Mucosa of descending colon (tissue), 3 donors: ENCODE data around the gene ZNG1F. TPM values are rescaled to one million over a fixed set of nuclear protein-coding genes. Genes with fewer than 3 reads are reported as not detected.
"Not testable (repeated sequence)": the region's sequence is repeated elsewhere in the genome, so short reads cannot be mapped to it uniquely, and the experiment has no call there.

Source experiments
- ATAC-seq: fragments of 200-7000 bp; cut with Tn5 transposase; one replicate; pipeline ENCODE4 v1.9.1; 2020; ENCODE audit warnings: mild to moderate bottlenecking, moderate library complexity
- DNase-seq, 3 donors: peaks; one replicate each; pipeline ENCODE4 v3.0.0-alpha.2; 2020
- H3K36me3 ChIP-seq: fragments of 200-600 bp; one replicate; pipeline ENCODE4 v1.8.0; 2021; ENCODE audit warnings: low read depth, mild to moderate bottlenecking
- H3K4me1 ChIP-seq: fragments of 200-600 bp; one replicate; pipeline ENCODE4 v1.8.0; 2021; ENCODE audit warnings: low read depth, mild to moderate bottlenecking
- H3K4me3 ChIP-seq: fragments of 200-600 bp; one replicate; pipeline ENCODE4 v1.8.0; 2021; ENCODE audit warnings: mild to moderate bottlenecking
- H3K9me3 ChIP-seq: fragments of 200-600 bp; one replicate; pipeline ENCODE4 v1.8.0; 2021; ENCODE audit warnings: mild to moderate bottlenecking
- intact Hi-C, 2 donors: fragments of 100-400 bp; cut with DNase I in 1 of 2; cut with micrococcal nuclease in 1 of 2; formaldehyde crosslinking; loops; one replicate each; pipeline versions ENCODE4 v1.11.0 to v1.11.1; 2022; cut with DNase I, micrococcal nuclease
- total RNA-seq, 3 donors: library from RNA; stranded (reverse); fragmentation: NEBNext Ultra II Directional in 2 of 3; extraction: Animal tissue kit (Norgen Biotek cat#: 25700) in 2 of 3; gene quantifications; one replicate each; pipeline versions ENCODE4 v1.2.1 to v1.2.4, GENCODE V29; 2021 to 2023
- donor health status: DM: no; HTN: no; CAD: no; lungs with moderate emphysema.
- donor health status: DM: no; HTN: no; CAD: no.
- donor health status: DM: no; HTN: yes; CAD: no.

The ZNG1F gene
- total RNA-seq, 3 donors from 2014 or later: 7.4 to 14.2 (median 10.8) TPM

DNA sequence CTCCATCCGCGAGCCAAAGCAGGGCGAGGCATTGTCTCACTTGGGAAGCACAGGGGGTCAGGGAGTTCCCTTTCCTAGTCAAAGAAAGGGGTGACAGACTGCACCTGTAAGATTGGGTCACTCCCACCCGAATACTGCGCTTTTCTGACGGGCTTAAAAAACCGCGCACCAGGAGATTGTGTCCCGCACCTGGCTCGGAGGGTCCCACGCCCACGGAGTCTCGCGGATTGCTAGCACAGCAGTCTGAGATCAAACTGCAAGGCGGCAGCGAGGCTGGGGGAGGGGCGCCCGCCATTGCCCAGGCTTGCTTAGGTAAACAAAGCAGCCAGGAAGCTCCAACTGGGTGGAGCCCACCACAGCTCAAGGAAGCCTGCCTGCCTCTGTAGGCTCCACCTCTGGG is 39.0 kb downstream of the ZNG1F start:
- H3K4me3 ChIP-seq, ATAC-seq, H3K36me3 ChIP-seq, H3K9me3 ChIP-seq, intact Hi-C loops, H3K4me1 ChIP-seq: not testable (repeated sequence)
- DNase-seq: peak in 2 of 3 donors; percentile 3 to 26

DNA sequence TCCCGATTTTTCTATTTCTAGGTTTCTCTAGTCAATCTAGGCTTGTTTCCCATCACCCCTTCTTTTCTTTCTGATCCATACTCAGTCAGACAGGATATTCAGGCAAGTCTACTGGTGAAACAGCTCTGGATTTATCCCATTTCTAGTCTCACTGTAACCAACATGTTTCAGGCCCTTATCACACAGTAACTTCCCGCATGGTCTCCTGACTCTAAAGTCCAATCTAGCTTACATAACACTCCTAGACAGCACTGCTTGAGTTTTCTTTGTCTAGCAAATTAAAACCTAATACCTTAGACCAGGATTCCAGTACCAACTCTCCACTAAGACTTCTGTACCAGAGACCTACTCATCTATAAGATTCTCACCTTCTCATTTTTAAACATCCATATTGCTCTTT is 47.2 kb downstream of the ZNG1F start:
- DNase-seq, H3K9me3 ChIP-seq, H3K4me3 ChIP-seq, ATAC-seq, H3K36me3 ChIP-seq, H3K4me1 ChIP-seq, intact Hi-C loops: not testable (repeated sequence)

- intact Hi-C loops, H3K36me3 ChIP-seq, H3K4me3 ChIP-seq, H3K4me1 ChIP-seq, DNase-seq, H3K9me3 ChIP-seq, ATAC-seq: not testable (repeated sequence)
Observed at GRCh38 chr9:41128581-41128980, 60.5 kb downstream of the ZNG1F start, which contains the start of gene FOXD4L6. FOXD4L6 (minus strand) TSS chr9:41128681; CDS start chr9:41128383, 298 bp downstream.

- not testable (repeated sequence) for DNase-seq
Observed at GRCh38 chr9:41126746-41127446, 62.2 kb downstream of the ZNG1F start.

GRCh38 chr9:41125936-41126335 is 63.2 kb downstream of the ZNG1F start:
- not testable (repeated sequence) for ATAC-seq

More at GRCh38 chr9:41126746-41127446, 62.2 kb downstream of the ZNG1F start:
- H3K36me3 ChIP-seq, ATAC-seq, H3K9me3 ChIP-seq, H3K4me1 ChIP-seq, H3K4me3 ChIP-seq, intact Hi-C loops: not testable (repeated sequence)

GRCh38 chr9:41125109-41125658 is 63.9 kb downstream of the ZNG1F start:
- H3K36me3 ChIP-seq, intact Hi-C loops, H3K9me3 ChIP-seq, H3K4me3 ChIP-seq, DNase-seq, H3K4me1 ChIP-seq: not testable (repeated sequence)
- ATAC-seq: peak; percentile 10

More at GRCh38 chr9:41125936-41126335, 63.2 kb downstream of the ZNG1F start:
- DNase-seq, H3K36me3 ChIP-seq, H3K9me3 ChIP-seq, H3K4me3 ChIP-seq, intact Hi-C loops, H3K4me1 ChIP-seq: not testable (repeated sequence)

DNA sequence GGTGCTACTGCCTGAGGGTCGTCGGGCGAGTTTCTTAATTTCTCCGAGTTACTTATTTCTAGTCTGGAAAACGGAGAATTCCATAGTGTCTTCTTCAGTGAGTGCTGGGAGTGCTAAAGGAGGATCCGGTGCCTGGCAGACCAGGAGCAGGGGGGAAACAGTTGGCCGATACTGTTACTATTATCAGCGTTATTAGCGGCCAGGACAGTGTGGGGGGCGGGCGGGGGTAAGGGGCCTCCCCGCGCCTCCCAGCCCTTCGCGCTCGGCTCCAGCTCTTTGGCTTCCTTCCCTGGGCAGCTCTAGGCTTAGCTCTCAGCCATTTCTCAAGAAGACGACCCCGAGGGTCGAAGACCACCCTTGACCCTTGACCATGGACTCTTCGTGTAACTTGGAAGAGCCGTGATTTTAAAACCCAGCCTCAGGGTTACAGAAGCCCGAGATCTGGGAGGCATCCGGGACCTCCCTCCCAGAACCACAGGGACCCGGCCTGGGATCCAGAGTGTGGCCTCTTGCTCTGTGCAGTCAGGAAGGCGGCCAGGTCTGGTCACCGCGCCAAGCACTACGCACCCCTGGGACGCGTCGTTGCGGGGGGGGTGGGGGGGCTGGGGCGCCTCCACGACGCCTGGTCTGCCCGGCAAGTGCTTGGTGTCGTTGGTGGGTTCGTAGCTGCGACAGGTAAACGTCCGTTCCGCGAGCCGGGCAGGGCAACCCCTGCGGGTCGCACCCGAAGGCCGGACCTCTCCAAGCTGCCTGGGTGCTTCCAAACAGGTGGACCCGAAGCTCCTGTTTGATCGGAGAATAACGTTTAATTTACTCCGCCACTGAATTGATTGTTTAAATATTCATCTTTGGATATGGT is 64.6 kb downstream of the ZNG1F start:
- DNase-seq, H3K9me3 ChIP-seq, H3K36me3 ChIP-seq, H3K4me1 ChIP-seq, H3K4me3 ChIP-seq, intact Hi-C loops: not testable (repeated sequence)
- ATAC-seq: peak; percentile 31

- DNase-seq, H3K4me1 ChIP-seq, intact Hi-C loops, H3K4me3 ChIP-seq, H3K9me3 ChIP-seq, H3K36me3 ChIP-seq: not testable (repeated sequence)
- ATAC-seq: peak; percentile 25
Observed at GRCh38 chr9:41123812-41124211, 65.3 kb downstream of the ZNG1F start.

DNA sequence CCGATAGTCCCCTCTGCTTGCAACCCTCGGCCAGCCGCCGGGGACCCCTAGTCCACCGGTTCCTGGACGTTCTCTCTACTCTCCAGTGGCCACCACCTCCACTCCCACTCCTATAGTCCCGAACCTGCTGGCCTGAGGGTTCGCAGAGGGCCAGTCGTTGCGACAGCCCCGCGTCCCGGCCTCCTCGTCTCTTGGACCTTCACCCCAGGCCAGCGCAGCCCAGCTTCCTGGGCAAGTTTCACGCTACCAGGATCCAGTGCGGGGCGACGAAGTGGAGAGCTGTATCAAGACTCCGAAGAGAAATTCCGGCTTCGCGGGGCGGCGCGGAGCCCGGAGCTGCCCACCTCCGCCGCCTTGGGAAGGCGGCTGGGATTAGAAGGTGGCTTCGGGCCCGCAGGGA is 65.7 kb downstream of the ZNG1F start:
- peak; percentile 19 for ATAC-seq
- H3K4me3 ChIP-seq, intact Hi-C loops, DNase-seq, H3K36me3 ChIP-seq, H3K9me3 ChIP-seq, H3K4me1 ChIP-seq: not testable (repeated sequence)

- H3K36me3 ChIP-seq, ATAC-seq, intact Hi-C loops, H3K9me3 ChIP-seq, H3K4me3 ChIP-seq, H3K4me1 ChIP-seq, DNase-seq: not testable (repeated sequence)
Observed at GRCh38 chr9:41120696-41121095, 68.4 kb downstream of the ZNG1F start.

GRCh38 chr9:41119719-41120118 is 69.4 kb downstream of the ZNG1F start:
- H3K9me3 ChIP-seq, DNase-seq, H3K4me3 ChIP-seq, H3K36me3 ChIP-seq, intact Hi-C loops, ATAC-seq, H3K4me1 ChIP-seq: not testable (repeated sequence)

DNA sequence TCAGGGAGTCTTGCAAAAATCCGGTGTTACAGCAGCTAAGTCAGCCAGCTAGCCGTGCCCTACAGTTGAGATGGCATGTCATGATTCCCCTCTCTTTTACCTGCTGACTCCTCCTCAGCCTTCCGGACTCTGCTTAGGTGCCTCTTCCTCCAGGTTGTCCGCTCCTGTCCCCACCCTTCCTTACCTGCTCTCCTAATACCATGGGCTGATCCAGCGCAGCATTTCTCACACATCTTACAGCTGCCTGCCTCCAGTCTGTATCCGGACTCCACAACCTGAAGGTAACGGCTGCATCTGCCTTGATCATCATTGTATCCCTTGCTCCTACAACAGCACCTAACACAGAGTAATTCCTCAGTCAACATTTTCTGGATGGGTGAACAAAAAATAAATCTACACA is 69.8 kb downstream of the ZNG1F start:
- H3K9me3 ChIP-seq, DNase-seq, H3K4me3 ChIP-seq, H3K4me1 ChIP-seq, H3K36me3 ChIP-seq, intact Hi-C loops: not testable (repeated sequence)
- ATAC-seq: peak; percentile 47

DNA sequence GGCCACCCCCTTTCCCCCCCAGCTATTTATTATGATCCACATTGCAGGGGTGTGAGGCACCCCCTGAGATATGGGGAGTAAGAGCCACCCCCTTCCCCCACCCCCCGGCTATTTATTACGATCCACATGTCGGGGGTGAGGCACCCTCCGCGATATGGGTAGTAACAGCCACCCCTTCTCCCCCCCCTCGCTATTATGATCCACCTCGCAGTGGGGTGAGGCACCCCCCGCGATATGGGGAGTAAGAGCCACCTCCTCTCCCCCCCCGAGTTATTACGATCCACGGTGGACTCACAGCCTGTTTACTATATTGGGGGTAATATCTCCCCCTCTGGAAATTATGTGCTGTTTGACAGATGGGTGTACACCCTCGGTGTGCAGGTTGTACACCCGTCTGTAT is 75.8 kb downstream of the ZNG1F start:
- H3K4me1 ChIP-seq, H3K4me3 ChIP-seq, H3K9me3 ChIP-seq, DNase-seq, H3K36me3 ChIP-seq, intact Hi-C loops, ATAC-seq: not testable (repeated sequence)

- H3K9me3 ChIP-seq, H3K4me3 ChIP-seq, DNase-seq, ATAC-seq, H3K4me1 ChIP-seq, intact Hi-C loops, H3K36me3 ChIP-seq: not testable (repeated sequence)
Observed at GRCh38 chr9:41111414-41111813, 77.7 kb downstream of the ZNG1F start.
